HG02840 (cell line): ENCODE results near the gene UPF3A.
"Not testable (repeated sequence)": the region's sequence is repeated elsewhere in the genome, so short reads cannot be mapped to it uniquely, and the experiment has no call there.

Experiments
- ATAC-seq: cut with Tn5 transposase; IDR thresholded peaks from one replicate; pipeline ENCODE4 v1.9.1; 2021; ENCODE audit warnings: mild to moderate bottlenecking, moderate library complexity, moderate number of reproducible peaks; ENCODE audit not compliant: unreplicated experiment, low FRiP score

The UPF3A gene

GRCh38 chr13:114328595-114328994, 47.2 kb downstream of the UPF3A start:
- ATAC-seq = no peak

DNA sequence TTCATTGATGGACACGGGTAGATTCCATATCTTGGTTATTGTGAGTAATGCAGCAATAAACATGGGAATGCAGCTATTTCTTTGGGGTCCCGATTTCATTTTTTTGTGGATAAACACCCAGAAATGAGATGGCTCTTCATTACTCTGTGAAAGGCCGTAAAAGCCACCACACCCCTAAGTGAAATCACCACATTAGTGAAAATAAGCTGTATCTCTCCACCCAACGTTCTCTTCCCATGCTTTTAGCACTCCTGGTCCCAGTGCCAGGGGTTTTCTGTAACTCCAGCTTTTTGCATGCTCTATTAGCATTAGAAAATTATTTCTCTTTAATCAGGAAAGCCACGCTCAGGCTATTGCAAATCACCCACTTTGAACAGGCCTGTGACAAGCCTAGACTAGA, 48.7 kb downstream of the UPF3A start:
- no peak for ATAC-seq

DNA sequence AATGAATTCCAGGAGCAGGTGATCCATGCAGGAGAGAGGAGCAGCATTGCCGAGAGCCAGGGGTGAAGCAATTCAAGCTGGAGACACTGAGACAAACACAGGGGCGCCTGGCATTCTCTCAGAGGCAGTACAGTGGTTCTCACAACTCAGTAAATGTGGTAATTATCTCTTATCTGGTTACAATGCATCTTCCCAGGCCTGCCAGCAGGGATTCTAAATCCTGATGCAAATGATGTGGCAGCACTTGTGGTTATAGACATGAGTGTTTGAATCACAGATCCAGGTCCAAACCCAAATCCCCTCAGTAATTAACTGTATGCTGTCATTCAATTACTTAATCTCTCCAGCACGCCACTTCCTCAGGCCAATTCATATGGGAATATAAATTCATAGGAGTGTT, 52.5 kb downstream of the UPF3A start:
- ATAC-seq = not testable (repeated sequence)

DNA sequence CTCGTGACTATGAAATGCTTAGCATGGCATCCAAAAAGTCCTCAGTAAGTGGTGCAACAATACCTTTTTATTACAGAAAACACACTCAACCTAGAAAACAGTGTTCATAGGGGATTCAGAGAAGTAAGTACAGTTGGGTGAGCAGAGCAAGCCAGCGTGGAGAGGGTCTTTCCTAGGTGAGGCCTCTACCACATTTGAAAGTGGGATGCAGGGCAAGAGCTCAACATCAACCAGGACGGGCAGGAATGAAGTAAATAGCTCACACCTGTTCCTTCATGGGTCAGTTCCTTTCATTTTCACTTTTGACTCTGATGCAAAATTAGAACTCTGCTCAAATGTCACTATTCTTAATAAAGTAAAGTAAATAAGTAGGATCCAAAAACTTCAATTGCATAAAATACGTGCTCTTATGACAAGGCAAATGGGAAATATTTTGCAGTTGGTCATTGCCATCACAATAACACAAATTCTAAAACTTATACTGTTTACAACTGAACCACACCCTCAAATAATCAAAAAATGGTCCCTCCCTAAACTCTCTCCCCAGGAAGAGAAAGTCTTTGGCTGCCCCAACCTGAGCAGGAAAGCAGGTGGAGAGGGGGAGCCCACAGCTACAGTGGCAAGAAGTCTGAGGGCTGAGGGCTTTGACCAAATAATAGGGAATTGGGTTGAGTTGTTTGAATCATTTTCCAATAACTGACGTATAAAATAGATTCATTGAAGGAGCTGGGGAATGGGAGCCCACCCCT, 53.1 kb downstream of the UPF3A start:
- ATAC-seq = no peak

- ATAC-seq = not testable (repeated sequence)
Observed at GRCh38 chr13:114336457-114336856, 55.1 kb downstream of the UPF3A start.

DNA sequence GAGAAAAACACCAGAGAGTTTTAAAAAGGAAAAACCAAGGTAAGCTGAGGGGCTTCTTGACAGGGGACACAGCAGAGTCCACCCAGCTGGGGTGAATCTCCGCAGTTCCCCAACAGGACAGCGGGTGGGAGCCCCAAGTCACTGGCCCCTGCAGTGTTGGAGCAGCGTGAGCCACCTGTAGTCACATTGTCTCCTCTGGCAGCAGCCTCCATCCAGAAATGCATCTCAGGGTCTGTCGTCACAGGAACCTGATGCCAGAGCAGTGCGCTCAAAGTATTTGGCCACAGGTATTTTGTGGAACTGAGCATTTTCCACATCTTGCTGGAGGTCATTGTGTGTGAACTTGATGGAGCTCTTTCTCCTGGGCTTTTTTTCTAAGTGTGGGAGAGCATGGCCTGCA, 57.6 kb downstream of the UPF3A start:
- no peak for ATAC-seq

- no peak for ATAC-seq
Observed at GRCh38 chr13:114339857-114340534, 58.6 kb downstream of the UPF3A start.

DNA sequence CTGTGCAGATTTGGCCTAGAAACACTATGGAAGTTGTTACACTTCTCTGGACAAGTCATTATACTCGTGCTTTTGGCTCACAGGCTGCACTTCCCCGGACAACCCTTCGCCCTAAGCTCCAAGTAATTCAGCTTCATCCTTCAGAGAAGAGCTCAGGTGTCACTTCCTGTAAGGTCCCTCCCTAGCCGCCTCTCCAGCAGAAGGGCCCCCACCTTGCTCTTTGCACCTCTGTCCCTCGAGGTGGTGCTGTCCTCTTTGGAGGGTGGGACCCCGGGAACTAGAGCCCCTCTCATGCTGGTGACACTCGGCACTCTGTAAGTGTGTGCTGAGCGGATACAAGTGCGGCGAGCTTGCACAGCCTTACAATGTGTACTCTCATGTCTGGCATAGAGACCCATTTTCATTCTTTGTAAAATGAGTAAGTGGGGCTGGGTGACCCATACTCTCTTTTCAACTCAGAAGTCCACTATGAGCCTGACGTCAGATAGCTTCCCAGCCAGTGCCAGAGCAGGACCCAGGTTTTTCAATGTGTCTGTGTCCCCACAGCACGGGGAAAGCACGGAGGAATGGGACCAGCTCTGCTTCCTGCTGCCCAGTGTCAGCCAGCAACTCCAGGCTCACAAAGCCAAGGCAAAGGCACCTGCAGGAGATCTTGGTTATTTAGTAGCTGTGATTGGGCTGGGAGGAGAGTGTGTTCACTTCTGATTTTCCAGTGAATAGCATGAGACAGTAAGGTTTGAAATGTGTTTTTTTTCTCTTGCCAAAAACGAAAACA, 59.8 kb downstream of the UPF3A start:
- ATAC-seq = no peak

DNA sequence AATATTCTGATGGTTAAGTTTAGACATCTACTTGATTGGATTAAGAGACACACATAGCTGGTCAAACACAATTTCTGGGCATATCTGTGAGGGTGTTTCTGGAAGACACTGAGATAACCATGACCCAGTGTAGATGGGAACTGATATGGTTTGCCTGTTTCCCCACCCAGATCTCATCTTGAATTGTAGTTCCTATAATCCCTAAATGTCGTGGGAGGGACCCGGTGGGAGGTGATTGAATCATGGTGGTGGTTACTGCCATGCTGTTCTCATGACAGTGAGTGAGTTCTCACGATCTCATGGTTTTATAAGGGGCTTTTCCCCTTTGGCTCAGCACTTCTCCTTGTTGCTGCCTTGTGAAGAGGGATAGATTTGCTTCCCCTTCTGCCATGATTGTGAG, 65.9 kb downstream of the UPF3A start:
- ATAC-seq = not testable (repeated sequence)

GRCh38 chr13:114352763-114353162, 71.4 kb downstream of the UPF3A start:
- not testable (repeated sequence) for ATAC-seq

- not testable (repeated sequence) for ATAC-seq
Observed at GRCh38 chr13:114353382-114353781, 72.0 kb downstream of the UPF3A start.
